Measurements from ENCODE around the gene C1QTNF12.

C1QTNF12 gene

DNA sequence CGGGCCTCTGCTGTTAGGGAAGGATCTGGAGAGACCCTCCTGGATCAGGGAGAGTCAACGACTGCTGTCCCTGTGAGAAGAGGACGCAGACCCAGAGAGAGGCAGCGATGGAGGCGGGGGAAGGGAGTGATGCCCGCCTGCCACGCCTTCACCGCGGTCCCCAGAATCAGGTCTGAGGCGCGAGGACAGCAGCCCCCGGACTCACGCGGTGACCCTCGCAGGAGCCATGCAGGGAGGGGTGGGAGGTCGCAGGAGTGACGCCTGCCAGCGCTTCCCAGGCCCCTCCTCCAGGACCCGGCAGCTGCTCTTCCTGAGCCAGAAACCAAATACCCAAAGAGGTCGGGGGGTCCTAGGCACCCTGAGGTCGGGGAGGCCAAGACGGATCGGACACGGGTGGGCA lies 26.3 kb downstream of the C1QTNF12 start:
- TF ChIP-seq, protein P1, sequence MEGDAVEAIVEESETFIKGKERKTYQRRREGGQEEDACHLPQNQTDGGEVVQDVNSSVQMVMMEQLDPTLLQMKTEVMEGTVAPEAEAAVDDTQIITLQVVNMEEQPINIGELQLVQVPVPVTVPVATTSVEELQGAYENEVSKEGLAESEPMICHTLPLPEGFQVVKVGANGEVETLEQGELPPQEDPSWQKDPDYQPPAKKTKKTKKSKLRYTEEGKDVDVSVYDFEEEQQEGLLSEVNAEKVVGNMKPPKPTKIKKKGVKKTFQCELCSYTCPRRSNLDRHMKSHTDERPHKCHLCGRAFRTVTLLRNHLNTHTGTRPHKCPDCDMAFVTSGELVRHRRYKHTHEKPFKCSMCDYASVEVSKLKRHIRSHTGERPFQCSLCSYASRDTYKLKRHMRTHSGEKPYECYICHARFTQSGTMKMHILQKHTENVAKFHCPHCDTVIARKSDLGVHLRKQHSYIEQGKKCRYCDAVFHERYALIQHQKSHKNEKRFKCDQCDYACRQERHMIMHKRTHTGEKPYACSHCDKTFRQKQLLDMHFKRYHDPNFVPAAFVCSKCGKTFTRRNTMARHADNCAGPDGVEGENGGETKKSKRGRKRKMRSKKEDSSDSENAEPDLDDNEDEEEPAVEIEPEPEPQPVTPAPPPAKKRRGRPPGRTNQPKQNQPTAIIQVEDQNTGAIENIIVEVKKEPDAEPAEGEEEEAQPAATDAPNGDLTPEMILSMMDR (IDR thresholded peaks at IDR 0.05; ENCODE audit: low read depth, low read length, missing control alignments), result no peak
- no peak overlapping the region for H3K4me3 ChIP-seq (ENCODE audit: low read depth, low read length)
- DNase-seq (ENCODE audit: low read depth), result no peak
- in situ Hi-C loops (cut with HindIII; ENCODE audit: low sequenced_read_pairs), result no loop called here

- in situ Hi-C loops (cut with HindIII; ENCODE audit: low sequenced_read_pairs), result no loop called here
- DNase-seq (ENCODE audit: low read depth), result no peak
- no peak overlapping the region for H3K4me3 ChIP-seq (ENCODE audit: low read depth, low read length)
- TF ChIP-seq, protein P1 (IDR thresholded peaks at IDR 0.05; ENCODE audit: low read depth, low read length, missing control alignments), result no peak
Observed at GRCh38 chr1:1219341-1219740, 27.2 kb downstream of the C1QTNF12 start.

DNA sequence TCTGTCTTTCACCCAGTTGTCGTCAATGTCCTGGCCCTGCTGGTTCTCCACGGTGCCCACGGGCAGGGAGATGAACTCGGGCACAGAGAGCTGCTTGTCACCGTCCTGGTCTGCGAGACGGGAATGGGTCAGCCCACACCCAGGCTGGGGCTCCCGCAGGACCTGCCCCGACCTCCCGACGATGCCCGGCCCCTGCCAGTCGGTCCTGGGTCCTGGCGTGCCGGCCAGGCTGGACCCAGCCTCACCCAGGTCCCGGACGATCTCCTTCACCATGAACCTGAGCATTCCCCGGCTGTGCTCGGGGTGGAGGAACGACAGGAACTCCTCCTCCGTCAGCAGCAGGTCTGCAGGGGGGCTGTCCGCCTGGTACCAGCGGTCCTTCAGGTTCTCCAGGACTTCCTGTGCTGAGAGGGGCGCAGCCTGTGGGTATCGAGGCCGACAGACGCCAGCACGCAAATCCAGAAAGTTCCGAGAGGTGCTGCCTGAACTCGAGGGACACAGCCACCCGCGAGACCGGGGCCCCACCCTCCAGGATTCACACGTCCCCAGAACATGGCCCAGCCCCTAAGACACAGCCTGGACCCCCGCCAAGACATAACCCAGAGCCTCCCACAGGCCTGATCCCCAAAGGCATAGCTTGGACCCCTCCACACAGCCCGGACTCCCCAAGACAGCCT lies 27.9 kb downstream of the C1QTNF12 start:
- in situ Hi-C loops (cut with HindIII; ENCODE audit: low sequenced_read_pairs), result no loop called here
- TF ChIP-seq, protein P1 (IDR thresholded peaks at IDR 0.05; ENCODE audit: low read depth, low read length, missing control alignments), result no peak
- no peak overlapping the region for H3K4me3 ChIP-seq (ENCODE audit: low read depth, low read length)
- DNase-seq (ENCODE audit: low read depth), result no peak

DNA sequence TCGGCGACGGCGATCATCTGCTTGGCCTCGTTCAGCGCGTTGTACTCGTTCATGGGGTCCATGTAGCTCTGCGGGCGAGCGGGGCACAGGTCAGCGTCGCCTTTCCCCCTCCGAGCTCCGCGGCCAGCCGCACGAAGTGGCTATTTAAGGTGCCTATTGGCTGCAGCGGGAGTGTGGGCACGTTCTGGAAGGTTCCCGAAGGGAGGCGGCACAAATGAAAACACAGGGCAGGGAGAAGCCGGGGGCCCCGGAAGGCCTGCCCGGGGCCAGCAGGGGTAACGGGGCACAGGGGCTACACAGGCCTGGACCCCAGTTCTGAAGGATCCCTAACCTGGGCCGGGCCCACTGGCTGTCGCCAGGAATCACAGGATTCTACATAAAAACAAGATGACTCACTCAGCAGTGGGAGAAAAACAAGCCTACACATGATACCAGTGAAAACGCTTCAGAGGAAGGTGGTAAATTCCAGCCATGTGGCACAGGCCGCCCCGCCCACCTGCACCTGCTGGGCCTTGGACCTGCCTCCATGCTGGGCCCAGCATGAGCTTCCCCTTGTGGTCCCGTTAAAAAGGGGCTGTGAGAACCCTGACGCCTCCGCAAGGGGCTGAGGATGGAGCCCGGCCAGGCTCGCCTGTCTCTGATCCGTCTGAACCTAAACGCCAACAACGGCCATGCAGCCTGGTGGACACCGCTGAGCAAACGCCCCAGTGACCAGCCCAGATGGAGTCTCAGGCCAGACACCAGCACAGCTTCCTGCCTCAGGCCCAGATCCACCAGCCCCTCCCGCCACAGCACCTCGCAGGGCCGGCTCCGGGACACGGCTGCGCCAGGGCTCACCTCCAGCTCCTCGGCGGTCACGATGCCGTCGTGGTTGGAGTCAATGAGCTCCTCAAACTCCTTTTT lies 28.6 kb downstream of the C1QTNF12 start:
- TF ChIP-seq, protein P1 (IDR thresholded peaks at IDR 0.05; ENCODE audit: low read depth, low read length, missing control alignments), result no peak
- H3K4me3 ChIP-seq (ENCODE audit: low read depth, low read length), result no peak overlapping the region
- no peak for DNase-seq (ENCODE audit: low read depth)
- in situ Hi-C loops (cut with HindIII; ENCODE audit: low sequenced_read_pairs), result no loop called here

DNA sequence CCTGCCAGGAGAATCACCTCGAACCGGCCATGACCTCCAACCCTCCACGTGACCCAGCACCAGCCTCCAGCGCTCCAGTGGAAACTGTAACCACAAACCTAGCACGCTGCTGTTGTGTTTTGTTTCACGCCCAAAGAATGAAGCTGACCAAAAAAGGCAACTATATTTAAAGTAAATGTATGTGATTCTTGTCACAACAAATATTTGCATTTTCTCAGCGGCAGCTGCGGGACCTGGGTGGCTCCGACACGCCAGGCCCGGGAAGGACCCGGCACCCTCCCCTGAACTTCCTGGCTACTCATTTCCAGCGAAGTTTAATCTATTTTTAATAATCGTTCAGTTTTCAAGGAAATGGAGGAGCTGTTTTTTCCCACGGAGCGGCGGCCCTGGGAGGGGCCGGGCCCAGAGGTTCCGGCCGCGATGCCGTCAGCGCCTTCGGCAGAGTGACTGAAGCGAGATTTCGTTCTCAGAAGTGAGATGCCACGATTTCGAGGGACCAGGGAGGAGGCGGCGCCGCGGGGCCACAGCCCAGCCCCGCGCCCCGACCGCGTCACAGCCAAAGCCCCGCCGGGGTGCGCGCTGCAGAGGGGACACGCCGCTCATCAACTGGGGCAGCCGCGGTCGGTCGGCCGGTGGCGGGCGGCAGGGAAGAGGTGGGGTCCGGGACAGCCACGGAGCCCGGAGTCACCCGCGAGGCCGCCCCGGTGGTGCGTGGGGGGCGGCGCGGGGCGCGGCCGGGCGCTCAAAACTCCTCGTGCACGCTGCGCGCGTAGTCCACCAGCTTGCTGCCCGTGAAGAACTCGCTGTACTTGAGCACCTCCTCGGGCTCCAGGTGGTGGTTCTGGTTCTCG lies 29.5 kb downstream of the C1QTNF12 start:
- H3K4me3 ChIP-seq (ENCODE audit: low read depth, low read length), result no peak overlapping the region
- no peak for DNase-seq (ENCODE audit: low read depth)
- TF ChIP-seq, protein P1 (IDR thresholded peaks at IDR 0.05; ENCODE audit: low read depth, low read length, missing control alignments), result no peak
- in situ Hi-C loops (cut with HindIII; ENCODE audit: low sequenced_read_pairs), result no loop called here

Data from astrocyte of the cerebellum (primary cell).